HepG2 (cell line): ENCODE measurements around the gene TTC8. TPM values are rescaled to one million over a fixed set of nuclear protein-coding genes. Genes with fewer than 3 reads are reported as not detected.

Experiments
- AGO1 ChIP-seq: fragments of 200-400 bp; formaldehyde crosslinking; IDR thresholded peaks from 2 replicates; pipeline ENCODE4 v1.6.1; 2017; ENCODE audit warnings: mild to moderate bottlenecking, low read depth, low read length, moderate library complexity; ENCODE audit not compliant: poor library complexity, severe bottlenecking
- FUBP1 ChIP-seq: sonication (generic); formaldehyde crosslinking; IDR thresholded peaks from 2 replicates; pipeline ENCODE4 v1.5.1; 2020; ENCODE audit warnings: missing genetic modification reagents, mild to moderate bottlenecking, borderline replicate concordance
- KLF11 ChIP-seq: IDR thresholded peaks from 2 replicates; pipeline ENCODE4 v1.6.1; 2016; ENCODE audit warnings: missing compliant biosample characterization
- KMT2B ChIP-seq: IDR thresholded peaks from 2 replicates; pipeline ENCODE4 v1.6.1; 2016; ENCODE audit warnings: missing genetic modification reagents, missing compliant biosample characterization
- NAIF1 ChIP-seq: sonication (generic); formaldehyde crosslinking; IDR thresholded peaks from 2 replicates; pipeline ENCODE4 v1.5.0; 2020; ENCODE audit warnings: mild to moderate bottlenecking, missing genetic modification reagents, borderline replicate concordance
- NR3C1 ChIP-seq: sonication (generic); formaldehyde crosslinking; IDR thresholded peaks from 2 replicates; pipeline ENCODE4 v1.4.0; 2020; ENCODE audit warnings: missing genetic modification reagents
- PAF1 ChIP-seq: IDR thresholded peaks from 2 replicates; pipeline ENCODE4 v1.6.1; 2016; ENCODE audit warnings: missing genetic modification reagents, missing compliant biosample characterization
- RFX1 ChIP-seq: fragments of 450-650 bp; IDR thresholded peaks from 2 replicates; pipeline ENCODE4 v1.6.1; 2017
- SAFB2 ChIP-seq: sonication (generic); formaldehyde crosslinking; IDR thresholded peaks from 2 replicates; pipeline ENCODE4 v1.5.1; 2020; ENCODE audit warnings: missing genetic modification reagents, low read depth, mild to moderate bottlenecking, borderline replicate concordance
- ZBTB38 ChIP-seq: sonication (generic); formaldehyde crosslinking; IDR thresholded peaks from 2 replicates; pipeline ENCODE4 v1.5.1; 2020; ENCODE audit warnings: mild to moderate bottlenecking, missing genetic modification reagents
- ZKSCAN8 ChIP-seq: IDR thresholded peaks from 2 replicates; pipeline ENCODE4 v1.6.1; 2016; ENCODE audit warnings: borderline replicate concordance, missing genetic modification reagents, missing compliant biosample characterization
- ZNF44 ChIP-seq: sonication (generic); formaldehyde crosslinking; IDR thresholded peaks from 2 replicates; pipeline ENCODE4 v1.5.1; 2020; ENCODE audit warnings: mild to moderate bottlenecking, missing genetic modification reagents
- ZNF569 ChIP-seq: sonication (generic); formaldehyde crosslinking; IDR thresholded peaks from 2 replicates; pipeline ENCODE4 v1.5.0; 2020; ENCODE audit warnings: mild to moderate bottlenecking, missing genetic modification reagents, moderate library complexity, borderline replicate concordance
- ZNF580 ChIP-seq: IDR thresholded peaks from 2 replicates; pipeline ENCODE4 v1.6.1; 2016; ENCODE audit warnings: low read depth, borderline replicate concordance
- ZNF737 ChIP-seq: sonication (generic); formaldehyde crosslinking; IDR thresholded peaks from 2 replicates; pipeline ENCODE4 v1.5.0; 2020; ENCODE audit warnings: missing genetic modification reagents, mild to moderate bottlenecking, borderline replicate concordance
- ZSCAN22 ChIP-seq: sonication (generic); formaldehyde crosslinking; IDR thresholded peaks from 2 replicates; pipeline ENCODE4 v1.4.0; 2020; ENCODE audit warnings: mild to moderate bottlenecking, missing genetic modification reagents
- polyA plus RNA-seq, 8 experiments: library from polyadenylated mRNA; depleted of rRNA in 3 of 8; stranded (reverse) in 7 of 8; unstranded in 1 of 8; fragments of >200 nt; fragmentation: Illumina TruSeq in 4 of 8; extraction: Trizol in 4 of 8; gene quantifications; 2 replicates each; pipeline versions ENCODE4 v1.2.1 to v1.2.3, GENCODE V29; 2011 to 2016; ENCODE audit warnings: low read depth in 4 of 8, missing spikeins in 1 of 8, mixed read lengths in 1 of 8; ENCODE audit not compliant: insufficient read depth in 1 of 8
- total RNA-seq, 5 experiments: library from RNA; depleted of rRNA; stranded (reverse); fragments of >200 nt; fragmentation: Illumina TruSeq; extraction: Trizol; gene quantifications; 2 replicates each; pipeline ENCODE4 v1.2.3, GENCODE V29; 2016; ENCODE audit warnings: low read depth in 1 of 5
- TF ChIP-seq, protein P1 (sequence below): sonication (generic); formaldehyde crosslinking; IDR thresholded peaks from 2 replicates; pipeline ENCODE4 v1.5.1; 2020; ENCODE audit warnings: missing genetic modification reagents, mild to moderate bottlenecking, borderline replicate concordance
- TF ChIP-seq, protein P2 (sequence below): sonication (generic); formaldehyde crosslinking; IDR thresholded peaks from 2 replicates; pipeline ENCODE4 v1.5.0; 2020; ENCODE audit warnings: mild to moderate bottlenecking, missing genetic modification reagents

TTC8 gene
- total and polyA plus RNA-seq, 2 of the 13 experiments (the other 11 are each of a cell fraction or from before 2014, with no cell fraction given) = 13.8 to 15.2 TPM

GRCh38 chr14:88824314-88825077 is at the start of gene TTC8 (continued):
- TF ChIP-seq ZBTB38 (CRISPR knock-in tag) = peak; percentile 84
- TF ChIP-seq, protein P1, sequence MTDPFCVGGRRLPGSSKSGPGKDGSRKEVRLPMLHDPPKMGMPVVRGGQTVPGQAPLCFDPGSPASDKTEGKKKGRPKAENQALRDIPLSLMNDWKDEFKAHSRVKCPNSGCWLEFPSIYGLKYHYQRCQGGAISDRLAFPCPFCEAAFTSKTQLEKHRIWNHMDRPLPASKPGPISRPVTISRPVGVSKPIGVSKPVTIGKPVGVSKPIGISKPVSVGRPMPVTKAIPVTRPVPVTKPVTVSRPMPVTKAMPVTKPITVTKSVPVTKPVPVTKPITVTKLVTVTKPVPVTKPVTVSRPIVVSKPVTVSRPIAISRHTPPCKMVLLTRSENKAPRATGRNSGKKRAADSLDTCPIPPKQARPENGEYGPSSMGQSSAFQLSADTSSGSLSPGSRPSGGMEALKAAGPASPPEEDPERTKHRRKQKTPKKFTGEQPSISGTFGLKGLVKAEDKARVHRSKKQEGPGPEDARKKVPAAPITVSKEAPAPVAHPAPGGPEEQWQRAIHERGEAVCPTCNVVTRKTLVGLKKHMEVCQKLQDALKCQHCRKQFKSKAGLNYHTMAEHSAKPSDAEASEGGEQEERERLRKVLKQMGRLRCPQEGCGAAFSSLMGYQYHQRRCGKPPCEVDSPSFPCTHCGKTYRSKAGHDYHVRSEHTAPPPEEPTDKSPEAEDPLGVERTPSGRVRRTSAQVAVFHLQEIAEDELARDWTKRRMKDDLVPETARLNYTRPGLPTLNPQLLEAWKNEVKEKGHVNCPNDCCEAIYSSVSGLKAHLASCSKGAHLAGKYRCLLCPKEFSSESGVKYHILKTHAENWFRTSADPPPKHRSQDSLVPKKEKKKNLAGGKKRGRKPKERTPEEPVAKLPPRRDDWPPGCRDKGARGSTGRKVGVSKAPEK (CRISPR knock-in tag) = no peak; the same call in 1 of the 2 replicates
- TF ChIP-seq ZKSCAN8 (CRISPR knock-in tag) = no peak
- TF ChIP-seq NR3C1 (CRISPR knock-in tag) = no peak
- TF ChIP-seq, protein P2, sequence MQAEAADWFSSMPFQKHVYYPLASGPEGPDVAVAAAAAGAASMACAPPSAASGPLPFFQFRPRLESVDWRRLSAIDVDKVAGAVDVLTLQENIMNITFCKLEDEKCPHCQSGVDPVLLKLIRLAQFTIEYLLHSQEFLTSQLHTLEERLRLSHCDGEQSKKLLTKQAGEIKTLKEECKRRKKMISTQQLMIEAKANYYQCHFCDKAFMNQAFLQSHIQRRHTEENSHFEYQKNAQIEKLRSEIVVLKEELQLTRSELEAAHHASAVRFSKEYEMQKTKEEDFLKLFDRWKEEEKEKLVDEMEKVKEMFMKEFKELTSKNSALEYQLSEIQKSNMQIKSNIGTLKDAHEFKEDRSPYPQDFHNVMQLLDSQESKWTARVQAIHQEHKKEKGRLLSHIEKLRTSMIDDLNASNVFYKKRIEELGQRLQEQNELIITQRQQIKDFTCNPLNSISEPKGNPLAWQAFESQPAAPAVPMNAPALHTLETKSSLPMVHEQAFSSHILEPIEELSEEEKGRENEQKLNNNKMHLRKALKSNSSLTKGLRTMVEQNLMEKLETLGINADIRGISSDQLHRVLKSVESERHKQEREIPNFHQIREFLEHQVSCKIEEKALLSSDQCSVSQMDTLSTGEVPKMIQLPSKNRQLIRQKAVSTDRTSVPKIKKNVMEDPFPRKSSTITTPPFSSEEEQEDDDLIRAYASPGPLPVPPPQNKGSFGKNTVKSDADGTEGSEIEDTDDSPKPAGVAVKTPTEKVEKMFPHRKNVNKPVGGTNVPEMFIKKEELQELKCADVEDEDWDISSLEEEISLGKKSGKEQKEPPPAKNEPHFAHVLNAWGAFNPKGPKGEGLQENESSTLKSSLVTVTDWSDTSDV = 0 out of 2 replicates have a peak, but pooled peaks have one; percentile 59
- no peak for TF ChIP-seq FUBP1 (CRISPR knock-in tag)
- no peak for TF ChIP-seq SAFB2 (CRISPR knock-in tag)
- TF ChIP-seq ZNF44 (CRISPR knock-in tag) = no peak
- peak; percentile 80 for TF ChIP-seq RFX1
- no peak for TF ChIP-seq PAF1 (CRISPR knock-in tag)
- TF ChIP-seq NAIF1 = no peak
- TF ChIP-seq ZSCAN22 (CRISPR knock-in tag) = no peak
- no peak for TF ChIP-seq ZNF580 (CRISPR knock-in tag)
- TF ChIP-seq KLF11 (CRISPR knock-in tag) = peak; percentile 85; the same call in 1 of the 2 replicates
- TF ChIP-seq ZNF737 (CRISPR knock-in tag) = no peak
- TF ChIP-seq KMT2B (CRISPR knock-in tag) = peak; percentile 73
- no peak for TF ChIP-seq AGO1
- TF ChIP-seq ZNF569 (CRISPR knock-in tag) = no peak
